K562 (cell line): ENCODE data around the gene MKNK1. TPM values are rescaled to one million over a fixed set of nuclear protein-coding genes. Genes with fewer than 3 reads are reported as not detected.

ENCODE experiments used
- ATAC-seq: fragments of 200-7000 bp; cut with Tn5 transposase; 3 replicates; pipeline ENCODE4 v1.9.1; 2020; ENCODE audit warnings: moderate library complexity
- BruUV-seq: library from RNA; stranded (reverse); fragments of 400-500 nt; replicated peaks from 2 replicates; lab custom pipeline; 2021; lab: Mats Ljungman, UMichigan
- CTCF ChIA-PET: fragments of 300-600 bp; formaldehyde crosslinking; extraction: SDS; loops from one replicate; lab custom pipeline; 2021; ENCODE audit warnings: low intra/inter-chr PET ratio; lab: Yijun Ruan, JAX
- POLR2A ChIA-PET: fragments of 300-600, 350-650 bp; sonication (Branson Sonifier 250); formaldehyde crosslinking; extraction: SDS; loops from one replicate; lab custom pipeline; 2021; ENCODE audit warnings: antibody characterized with exemption, inconsistent platforms; lab: Yijun Ruan, JAX
- DNase-seq, 4 experiments: peaks; one replicate each; pipeline versions ENCODE4 v3.0.0 to v3.0.0-alpha.2; 2011 to 2018; ENCODE audit warnings: low spot score in 3 of 4, mixed read lengths in 3 of 4; ENCODE audit errors: extremely low read depth in 1 of 4
- FAIRE-seq: peaks from 2 replicates; lab custom pipeline; 2011; peaks lifted over from hg19 to GRCh38; lab: Jason Lieb, UNC
- H2AFZ ChIP-seq: 2 replicates; pipeline ENCODE4 v1.6.0; 2011; ENCODE audit warnings: low read depth, low read length, control low read depth, inconsistent platforms
- H3K27ac ChIP-seq: fragments of 200-600 bp; 3 replicates; pipeline ENCODE4 v1.8.0; 2011; ENCODE audit warnings: low read depth, mild to moderate bottlenecking, control low read depth, inconsistent platforms, low read length, moderate library complexity, mixed read lengths; ENCODE audit errors: extremely low read depth
- H3K27me3 ChIP-seq, 2 experiments: fragments of 300-600 bp in 1 of 2; 2 replicates in 1 of 2; 3 replicates in 1 of 2; pipeline versions ENCODE4 v1.6.0 to v1.8.0; 2011; ENCODE audit warnings: inconsistent platforms in 2 of 2, low read length in 2 of 2, mild to moderate bottlenecking in 1 of 2, mixed read lengths in 1 of 2, moderate library complexity in 1 of 2; ENCODE audit not compliant: control insufficient read depth in 2 of 2, insufficient read depth in 2 of 2
- H3K36me3 ChIP-seq: fragments of 300-600 bp; 3 replicates; pipeline ENCODE4 v1.8.0; 2011; ENCODE audit warnings: mild to moderate bottlenecking, low read length, inconsistent platforms; ENCODE audit not compliant: control insufficient read depth, insufficient read depth
- H3K4me1 ChIP-seq, 2 experiments: fragments of 200-600 bp in 1 of 2; replicated peaks in 1 of 2; 2 replicates in 1 of 2; 3 replicates in 1 of 2; pipeline versions ENCODE4 v1.5.1 to v1.8.0; 2011; ENCODE audit warnings: inconsistent platforms in 2 of 2, low read length in 2 of 2, mild to moderate bottlenecking in 1 of 2, mixed read lengths in 1 of 2, moderate library complexity in 1 of 2; ENCODE audit not compliant: control insufficient read depth in 2 of 2, insufficient read depth in 2 of 2
- H3K4me2 ChIP-seq: 2 replicates; pipeline ENCODE4 v1.6.1; 2011; ENCODE audit warnings: low read length, control low read depth, inconsistent platforms, mixed read lengths; ENCODE audit not compliant: insufficient read depth
- H3K4me3 ChIP-seq: fragments of 200-600 bp; sonication (generic), shearing (Covaris generic); 2 replicates; pipeline ENCODE4 v1.5.1; 2016; ENCODE audit warnings: control low read depth, inconsistent platforms
- H3K79me2 ChIP-seq: fragments of 200-600 bp; 3 replicates; pipeline ENCODE4 v1.8.0; 2011; ENCODE audit warnings: low read length, inconsistent platforms; ENCODE audit not compliant: control insufficient read depth, insufficient read depth
- H3K9ac ChIP-seq, 2 experiments: 2 replicates each; pipeline versions ENCODE4 v1.6.0 to v1.6.1; 2011; ENCODE audit warnings: low read depth in 2 of 2, low read length in 2 of 2, control low read depth in 1 of 2, inconsistent platforms in 1 of 2, mild to moderate bottlenecking in 1 of 2, mixed read lengths in 1 of 2; ENCODE audit not compliant: insufficient read depth in 1 of 2
- H3K9me1 ChIP-seq: one replicate; pipeline ENCODE4 v1.6.0; 2011; ENCODE audit warnings: inconsistent platforms, mild to moderate bottlenecking, low read length, moderate library complexity; ENCODE audit not compliant: control insufficient read depth, insufficient read depth
- H3K9me3 ChIP-seq: replicated peaks from 2 replicates; pipeline ENCODE4 v1.5.1; 2011; ENCODE audit warnings: low read depth, low read length, inconsistent platforms; ENCODE audit not compliant: control insufficient read depth, insufficient read depth
- H4K20me1 ChIP-seq: replicated peaks from 2 replicates; pipeline ENCODE4 v1.6.1; 2011; ENCODE audit warnings: low read length, inconsistent platforms, mixed read lengths; ENCODE audit not compliant: control insufficient read depth, insufficient read depth
- GTF2E2 ChIP-seq: fragments of 200-800 bp; sonication (Bioruptor generic); IDR thresholded peaks from 2 replicates; pipeline ENCODE4 v1.6.1; 2016; ENCODE audit warnings: missing genetic modification characterization, missing compliant biosample characterization
- SMAD1 ChIP-seq: fragments of 150-350 bp; IDR thresholded peaks from 2 replicates; pipeline ENCODE4 v1.6.1; 2014; ENCODE audit warnings: low read length, low read depth; ENCODE audit not compliant: partially characterized antibody
- SPI1 ChIP-seq: IDR thresholded peaks from 2 replicates; pipeline ENCODE4 v1.6.1; 2011; ENCODE audit warnings: low read depth, low read length, control low read depth, borderline replicate concordance
- ZNF274 ChIP-seq: IDR thresholded peaks from 2 replicates; pipeline ENCODE4 v1.6.1; 2011; ENCODE audit warnings: low read depth, mild to moderate bottlenecking, low read length, moderate library complexity, borderline replicate concordance
- ZNF644 ChIP-seq: fragments of 200-800 bp; sonication (Bioruptor generic); IDR thresholded peaks from 2 replicates; pipeline ENCODE4 v1.6.1; 2016; ENCODE audit warnings: low read depth, missing genetic modification characterization, missing compliant biosample characterization
- WGBS: fragments of 100-300 bp; shearing (Covaris generic); methylation state at CpG from one replicate; pipeline ENCODE4 v1.1.6; 2016; ENCODE audit warnings: low coverage, mixed read lengths; ENCODE audit not compliant: insufficient coverage; ENCODE audit errors: missing lambda C conversion rate; 5-methylcytosine and 5-hydroxymethylcytosine counted together
- in situ Hi-C: fragments of 300-500 bp; cut with MboI; formaldehyde crosslinking; loops from 4 replicates; pipeline ENCODE4 v1.15.0; 2018; ENCODE audit warnings: inconsistent platforms, mixed read lengths
- intact Hi-C: fragments of 100-400 bp; cut with micrococcal nuclease; formaldehyde crosslinking; loops from 2 replicates; pipeline ENCODE4 v1.14.2; 2022
- polyA plus RNA-seq, 8 experiments: library from polyadenylated mRNA; depleted of rRNA in 4 of 8; stranded (reverse) in 5 of 8; unstranded in 3 of 8; fragments of >200 nt; fragmentation: Nextera tagmentation in 2 of 8; fragmentation: Illumina TruSeq in 1 of 8; extraction: Ambion mirVana in 2 of 8; extraction: Trizol in 1 of 8; gene quantifications; 2 replicates each; pipeline versions ENCODE4 v1.2.1 to v1.2.3, GENCODE V29; 2011 to 2014; ENCODE audit warnings: inconsistent platforms in 1 of 8, missing spikeins in 1 of 8
- total RNA-seq, 7 experiments: library from RNA; depleted of rRNA in 6 of 7; stranded (reverse); fragments of >200 nt in 6 of 7; fragmentation: Illumina TruSeq in 2 of 7; extraction: Trizol in 2 of 7; gene quantifications; 2 replicates each; pipeline versions ENCODE4 v1.2.1 to v1.2.3, GENCODE V29; 2011 to 2021; ENCODE audit warnings: low replicate concordance in 1 of 7

The MKNK1 gene
- total and polyA plus RNA-seq, 9 of the 15 experiments (the other 6 are each of a cell fraction or from before 2014, with no cell fraction given): 27.7 to 51.3 (median 43.7) TPM

GRCh38 chr1:46592823-46593222 is 11.2 kb downstream of the MKNK1 start:
- Histone ChIP-seq H3K4me1 (peaks cover 11% of the 10 kb centered on the region in 2 experiments; a peak in 4 of 5 replicates), H3K4me3 (no peak overlapping the region), H3K9me3 (no peaks in the 10 kb centered on the region), H2AFZ (no peak overlapping the region), H3K4me2 (no peak overlapping the region), H3K9ac (no peak overlapping the region; a peak in 1 of 4 replicates), H3K79me2 (no peaks in the 10 kb centered on the region), H3K27me3 (no peaks in the 10 kb centered on the region), H3K9me1 (no peaks in the 10 kb centered on the region), H3K36me3 (peaks cover 47% of the 10 kb centered on the region; the same call in 2 of the 3 replicates), H3K27ac (no peak overlapping the region), H4K20me1 (no peaks in the 10 kb centered on the region)
- in situ Hi-C loops: no loop called here
- BruUV-seq: no TSS peak
- no peak for ATAC-seq
- POLR2A ChIA-PET: interaction anchor here (0.6 to 1.2 kb wide), 2 partner anchors 27 to 31 kb away, joined by 3 read pairs; no protein-coding TSS in a partner anchor
- 0 out of 2 replicates have a peak, but pooled peaks have one; percentile 1 for TF ChIP-seq SPI1
- TF ChIP-seq ZNF644: no peak
- no peak for TF ChIP-seq SMAD1
- intact Hi-C loops: no loop called here
- CTCF ChIA-PET: no interaction called here
- DNase-seq: no peak
- no peak for FAIRE-seq
- WGBS: 84% methylated on average over 4 of the region's 4 CpGs

- CTCF ChIA-PET: no interaction called here
Measured at GRCh38 chr1:46589529-46589928, 14.5 kb downstream of the MKNK1 start.

More at GRCh38 chr1:46589529-46589928, 14.5 kb downstream of the MKNK1 start:
- peak; percentile 75; the same call in 1 of the 2 replicates for TF ChIP-seq ZNF274
- no peak for TF ChIP-seq GTF2E2 (tag)
- DNase-seq: no peak
- H3K27me3 ChIP-seq: no peaks in the 10 kb centered on the region
- H3K79me2 ChIP-seq: no peaks in the 10 kb centered on the region
- H3K9me3 ChIP-seq: no peaks in the 10 kb centered on the region
- H3K4me1 ChIP-seq: 0 out of 5 replicates have a peak, but pooled peaks cover 0 to under 1% of the 10 kb centered on the region in 2 experiments
- no peak overlapping the region for H2AFZ ChIP-seq
- POLR2A ChIA-PET: interaction anchor here (0.6 to 3.7 kb wide), 3 partner anchors 11 to 1583 kb away, joined by 3 to 20 read pairs (median 19); partner anchors contain the start of gene MKNK1
- H3K27ac ChIP-seq: no peak overlapping the region
- FAIRE-seq: no peak
- intact Hi-C loops (no loop called here), in situ Hi-C loops (no loop called here)
- H3K9me1 ChIP-seq: no peaks in the 10 kb centered on the region
- 92% methylated on average over 3 of the region's 3 CpGs for WGBS
- no peak for ATAC-seq
- peaks cover 67% of the 10 kb centered on the region for H3K36me3 ChIP-seq
- no peak overlapping the region for H3K9ac ChIP-seq
- no peak overlapping the region for H3K4me2 ChIP-seq
- no TSS peak for BruUV-seq
- no peak overlapping the region for H3K4me3 ChIP-seq
- H4K20me1 ChIP-seq: no peaks in the 10 kb centered on the region
